GM03348 (cell line): Measurements from ENCODE around the gene CTIF.

Experiments used
- DNase-seq: peaks from one replicate; pipeline ENCODE4 v3.0.0; 2012; ENCODE audit warnings: low spot score

Gene CTIF

GRCh38 chr18:48533340-48534070 is 5.3 kb upstream of the CTIF start:
- DNase-seq: no peak

GRCh38 chr18:48534364-48534763 is 4.5 kb upstream of the CTIF start:
- DNase-seq: peak; percentile 57

DNA sequence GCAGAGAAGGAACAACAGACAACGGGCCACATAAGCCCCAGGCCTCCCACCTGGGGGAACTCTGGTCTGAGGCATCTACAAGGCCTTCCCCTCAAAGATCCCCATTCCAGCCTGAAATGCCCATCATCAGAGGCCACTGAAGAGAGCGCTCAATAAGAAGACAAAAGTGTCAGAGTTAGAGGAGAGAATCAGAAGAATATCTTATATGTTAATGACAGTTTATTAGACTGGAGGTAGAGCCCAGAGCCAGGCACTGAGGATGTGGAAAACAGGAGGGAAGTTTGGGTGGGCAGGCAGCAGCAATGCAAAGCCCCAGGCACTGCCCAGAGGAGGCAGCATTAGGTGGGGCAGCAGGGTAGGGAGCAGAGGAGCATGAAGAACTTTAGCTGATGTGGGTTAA is 2.9 kb upstream of the CTIF start:
- no peak for DNase-seq

- DNase-seq: no peak
Observed at GRCh38 chr18:48536516-48536915, 2.3 kb upstream of the CTIF start.

DNA sequence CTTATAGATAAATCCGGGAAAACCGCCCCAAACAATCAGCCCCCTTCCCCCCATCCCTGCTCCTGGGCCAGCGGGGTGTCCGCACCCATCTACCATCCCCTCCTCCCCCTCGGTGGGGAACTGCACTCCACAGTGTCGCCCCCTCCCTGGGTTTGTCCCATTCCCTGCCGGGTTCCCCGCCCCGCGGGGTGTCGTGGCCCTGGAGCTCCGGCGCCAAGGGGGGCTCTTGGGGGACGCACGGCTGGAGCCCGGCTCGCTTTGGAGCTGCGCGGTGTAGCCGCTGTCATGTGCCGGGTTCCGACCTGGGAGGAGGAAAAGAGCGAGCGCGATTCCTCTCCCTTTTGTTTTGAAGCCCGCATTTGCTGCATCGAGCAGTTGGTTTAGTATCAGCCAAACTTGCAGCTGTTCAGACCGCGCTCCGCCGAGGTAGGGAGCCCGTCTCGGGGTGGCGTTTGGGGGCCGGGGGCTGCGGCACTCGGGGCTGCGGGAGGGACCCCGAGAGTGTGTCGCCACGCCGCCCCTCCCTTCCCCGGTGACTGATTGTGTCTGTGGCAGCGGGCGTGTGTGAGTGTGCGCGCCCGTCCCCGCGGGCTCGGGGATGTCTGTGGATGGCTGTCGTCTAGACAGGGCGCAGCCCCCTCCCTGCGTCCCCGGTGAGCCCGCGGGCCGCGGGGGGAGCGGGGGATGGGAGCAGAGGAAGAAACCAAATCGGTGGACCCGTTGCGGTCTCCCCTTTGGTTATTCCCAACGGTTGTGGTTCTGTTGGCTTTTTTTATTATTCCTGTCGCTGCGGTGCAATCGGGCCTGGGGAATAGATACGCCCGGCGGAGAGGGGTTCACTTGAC is 797 bp downstream of the CTIF start:
- DNase-seq: peak; percentile 32

- peak; percentile 84 for DNase-seq
Observed at GRCh38 chr18:48540251-48541025, 1.6 kb downstream of the CTIF start.

- peak; percentile 88 for DNase-seq
Observed at GRCh38 chr18:48541026-48541746, 2.4 kb downstream of the CTIF start.

DNA sequence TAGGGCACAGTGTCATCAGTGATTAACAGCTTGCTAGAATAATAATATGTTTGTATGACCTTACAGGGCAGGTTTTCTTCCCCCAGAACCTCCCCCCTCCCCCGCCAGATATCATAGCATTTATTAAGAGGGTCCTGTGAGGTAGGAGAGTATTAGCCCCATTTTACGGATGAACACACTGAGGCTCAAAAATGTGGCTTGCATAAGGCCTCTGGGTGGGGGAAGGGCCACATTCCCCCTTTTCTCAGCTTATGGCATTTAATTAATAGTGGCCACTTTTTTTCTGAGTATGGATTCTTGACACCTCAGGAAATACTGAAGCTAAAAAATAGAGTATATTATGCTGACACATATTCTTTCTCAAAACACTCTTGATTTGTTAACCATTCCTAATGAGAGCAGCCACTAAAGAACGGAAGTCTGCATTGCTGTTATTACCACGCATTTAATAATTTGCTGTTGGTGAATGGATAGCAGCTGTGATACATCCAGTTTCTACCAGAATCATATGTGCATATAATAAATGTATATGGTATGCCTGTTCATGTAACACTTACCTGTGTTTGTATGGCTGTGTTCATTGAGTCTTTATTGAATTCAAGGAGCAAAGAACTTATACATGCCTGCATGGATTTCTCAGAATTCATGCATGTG is 3.0 kb downstream of the CTIF start:
- no peak for DNase-seq

DNA sequence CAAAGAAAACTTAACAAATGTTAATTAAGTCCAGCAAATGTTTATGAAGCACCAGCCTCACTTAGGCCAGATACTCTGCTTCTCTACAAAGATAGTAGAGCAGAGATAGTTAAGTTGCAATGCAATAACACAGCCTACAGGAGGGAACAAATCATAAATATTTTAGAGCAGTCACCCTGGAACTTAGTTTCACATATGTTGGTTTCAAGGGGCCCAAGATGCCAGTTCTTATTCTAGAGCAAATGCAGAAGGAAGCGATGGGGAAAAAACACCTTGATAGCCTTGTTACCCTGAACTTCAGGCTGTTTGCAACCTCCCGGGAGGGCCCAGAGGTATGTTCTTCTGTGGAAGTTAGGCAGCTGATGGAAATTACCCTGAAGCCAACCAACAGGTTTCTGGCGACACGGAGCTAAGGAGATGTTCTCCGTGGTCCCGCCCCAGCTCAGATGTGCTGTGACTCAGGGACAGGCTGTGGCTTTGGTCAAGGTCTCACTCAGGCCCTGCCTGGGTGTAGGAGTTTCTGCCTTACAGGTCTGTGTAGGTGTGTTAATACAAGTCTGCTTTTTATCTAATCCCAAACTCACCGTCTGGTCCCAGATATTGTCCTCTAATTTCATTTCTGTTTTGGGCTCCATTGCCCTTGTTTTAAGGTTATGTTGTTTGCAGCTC is 3.8 kb downstream of the CTIF start:
- no peak for DNase-seq

DNA sequence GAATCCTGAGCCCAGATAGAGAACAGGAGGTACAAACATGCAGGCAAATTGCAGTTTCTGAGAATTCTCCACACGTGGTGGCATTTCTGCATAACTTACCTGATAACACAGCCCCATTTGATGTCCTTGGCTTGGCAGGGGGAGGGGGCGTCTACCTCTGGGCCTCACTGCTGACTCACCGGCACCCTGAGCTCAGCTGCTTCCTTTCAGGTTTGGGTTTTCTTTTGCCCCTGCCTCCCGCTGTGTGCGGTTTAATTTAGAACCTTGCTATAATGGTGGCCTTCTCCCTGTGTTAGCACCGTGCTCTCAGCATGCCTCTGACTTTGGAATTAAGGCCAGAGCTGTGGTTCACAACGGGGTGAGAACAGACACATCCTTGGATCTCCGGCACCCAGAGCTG is 4.4 kb downstream of the CTIF start:
- DNase-seq: no peak

DNA sequence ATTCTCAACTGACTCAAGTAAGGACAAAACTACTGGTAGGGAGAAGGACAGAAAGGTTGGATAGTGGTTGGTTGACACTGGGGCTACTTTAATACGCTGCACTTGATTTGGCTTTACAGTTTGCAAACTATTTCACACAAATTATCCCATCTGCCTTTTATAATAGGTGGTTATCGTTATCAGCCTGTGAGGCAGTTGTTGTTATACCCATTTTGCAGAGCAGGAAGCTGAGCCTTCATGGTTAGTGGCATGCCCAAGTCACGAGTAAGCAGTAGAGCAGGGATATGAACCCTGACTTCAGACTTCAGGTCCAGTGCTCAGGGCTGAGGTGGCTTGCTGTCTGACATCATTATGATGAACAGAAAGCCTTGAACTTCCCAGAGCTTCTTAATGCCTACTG is 5.3 kb downstream of the CTIF start:
- DNase-seq: no peak

DNA sequence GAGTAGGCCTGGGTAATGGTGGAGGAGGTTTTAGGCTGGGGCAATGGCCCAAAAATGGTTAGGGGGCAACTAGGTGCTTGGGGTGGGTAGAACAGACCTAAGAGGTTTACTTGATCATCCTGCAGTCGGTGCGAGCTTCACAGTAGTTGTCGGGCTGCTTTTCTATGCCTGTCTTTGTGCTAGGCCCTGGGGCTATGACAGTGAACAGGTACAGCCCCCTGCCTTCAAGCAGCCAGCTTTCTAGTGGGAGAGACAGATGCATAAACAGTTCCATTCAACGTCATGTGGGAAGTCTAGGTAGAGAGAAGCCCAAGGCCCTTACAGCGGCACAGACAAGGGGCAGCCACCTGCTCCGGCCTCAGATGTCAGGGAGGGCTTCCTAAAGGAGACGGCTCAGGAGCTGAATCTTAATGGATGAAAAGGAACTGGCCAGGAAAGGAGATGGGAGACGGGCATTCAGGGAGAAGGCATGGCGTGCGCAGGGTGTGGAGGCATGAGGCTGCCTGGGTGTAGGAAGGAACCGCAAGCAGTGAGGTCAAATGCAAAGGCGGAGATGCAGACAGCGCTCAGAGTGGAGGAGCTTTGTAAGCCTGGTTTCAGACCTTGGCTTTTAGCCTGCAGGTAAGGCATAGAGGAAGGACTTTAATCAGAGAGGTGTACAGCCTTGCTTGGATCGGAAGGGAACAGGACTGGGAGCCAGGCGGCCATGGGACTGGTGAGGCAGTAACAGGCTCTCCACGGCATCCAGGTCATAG is 6.0 kb downstream of the CTIF start:
- DNase-seq: no peak

DNA sequence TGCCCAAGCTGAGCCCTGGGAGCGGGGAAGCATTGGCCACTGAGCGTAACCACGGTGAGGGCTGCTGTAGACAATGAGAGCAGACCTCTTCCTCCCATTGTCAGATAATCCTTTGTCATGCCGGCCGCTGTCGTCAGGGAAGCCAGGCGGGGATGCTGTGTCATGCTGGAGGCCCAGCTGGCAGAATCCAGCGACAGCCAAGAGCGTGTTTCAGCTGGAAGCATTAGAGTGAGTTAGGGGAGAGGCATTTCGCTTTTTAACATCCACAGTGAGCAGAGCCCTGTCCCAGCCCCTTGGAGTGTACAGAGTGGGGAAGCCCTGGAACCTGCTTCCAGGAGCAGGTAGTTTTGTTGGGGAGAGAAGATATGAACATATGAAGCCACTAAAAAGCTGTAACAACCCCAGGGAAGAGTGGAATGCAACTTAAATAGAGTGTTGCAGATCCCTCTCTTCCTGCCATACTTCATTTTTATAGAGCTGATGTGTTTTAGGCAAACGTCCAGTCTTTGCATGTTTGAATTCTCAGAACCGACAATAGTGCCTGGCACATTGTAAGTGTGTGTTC is 7.0 kb downstream of the CTIF start:
- peak; percentile 72 for DNase-seq

DNA sequence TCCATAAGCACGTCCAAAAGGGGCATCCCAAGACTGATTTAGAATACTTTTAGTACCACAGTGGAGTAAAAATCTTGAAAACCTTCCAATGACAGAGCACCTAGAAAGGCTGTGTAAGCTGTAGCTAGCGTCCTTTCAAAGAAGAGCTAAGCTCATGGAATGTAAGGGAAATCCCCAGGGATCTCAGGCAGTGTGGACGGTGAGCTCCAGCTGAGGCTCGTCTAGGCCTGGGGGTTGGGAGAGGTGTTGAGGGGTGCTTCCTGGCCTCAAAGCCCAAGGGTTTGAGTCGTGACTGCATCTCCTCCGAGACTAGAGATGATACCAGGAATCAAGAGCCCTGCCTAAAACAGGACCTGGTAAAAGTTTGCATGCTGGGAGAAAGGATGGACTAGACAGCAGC is 7.6 kb downstream of the CTIF start:
- peak; percentile 44 for DNase-seq

DNA sequence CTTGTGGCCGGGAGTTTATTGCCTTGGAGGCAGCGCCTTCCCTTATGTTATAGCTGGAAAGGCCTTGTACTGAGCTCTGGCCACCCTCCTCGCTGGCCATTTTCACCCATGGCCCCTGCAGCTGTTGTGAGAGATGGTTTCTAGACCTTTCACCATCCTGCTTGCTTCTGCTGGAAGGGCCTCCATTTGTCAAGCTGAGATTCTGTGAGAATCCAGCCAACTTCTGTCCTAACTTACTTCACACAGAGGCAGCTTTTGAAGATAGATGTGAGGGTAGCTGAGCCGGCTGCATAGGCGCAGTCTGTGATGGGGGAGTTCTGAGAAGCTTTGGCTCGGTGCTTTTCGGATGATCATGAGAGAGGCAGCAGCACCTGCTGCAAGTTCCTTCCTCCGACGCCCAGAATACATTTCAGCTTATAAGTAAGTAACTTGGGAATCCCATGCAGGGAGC is 8.7 kb downstream of the CTIF start:
- no peak for DNase-seq

DNA sequence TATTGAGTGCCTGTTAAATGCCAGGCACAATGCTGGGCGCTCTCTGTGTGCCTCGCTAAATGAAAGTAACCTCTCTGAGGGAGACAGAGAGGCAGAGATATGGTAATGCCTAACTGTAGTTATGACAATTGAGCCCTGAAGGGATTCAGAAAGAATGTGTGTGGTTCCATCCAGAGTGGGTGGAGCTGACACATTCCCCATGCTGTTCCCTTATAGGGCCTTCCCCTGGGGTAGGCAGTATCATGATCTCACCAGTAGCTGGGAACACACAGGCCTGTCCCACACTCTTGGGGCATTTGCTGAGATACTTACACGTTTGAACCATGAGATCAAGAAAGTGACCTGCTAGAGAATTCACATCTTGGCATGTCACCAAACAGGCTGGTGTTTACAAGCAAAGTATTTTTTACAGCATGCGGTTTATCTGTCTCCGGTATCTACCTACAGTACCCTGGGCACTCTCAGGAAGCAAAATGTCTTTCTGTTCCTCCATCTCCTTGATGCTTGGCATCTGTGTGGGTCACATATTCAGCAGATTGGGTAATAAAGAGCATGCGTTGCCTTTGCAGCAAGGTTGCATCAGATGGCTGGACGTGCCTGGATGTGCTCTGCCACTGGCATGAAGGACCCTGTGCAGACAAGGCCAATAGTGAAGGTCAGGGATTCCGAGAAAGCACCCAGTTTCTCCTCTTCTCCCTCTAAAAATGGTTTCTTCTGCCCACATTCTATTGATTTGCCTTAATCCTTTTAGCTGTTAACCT is 9.4 kb downstream of the CTIF start:
- DNase-seq: peak; percentile 92

GRCh38 chr18:48548921-48549320 is 10.1 kb downstream of the CTIF start:
- no peak for DNase-seq

DNA sequence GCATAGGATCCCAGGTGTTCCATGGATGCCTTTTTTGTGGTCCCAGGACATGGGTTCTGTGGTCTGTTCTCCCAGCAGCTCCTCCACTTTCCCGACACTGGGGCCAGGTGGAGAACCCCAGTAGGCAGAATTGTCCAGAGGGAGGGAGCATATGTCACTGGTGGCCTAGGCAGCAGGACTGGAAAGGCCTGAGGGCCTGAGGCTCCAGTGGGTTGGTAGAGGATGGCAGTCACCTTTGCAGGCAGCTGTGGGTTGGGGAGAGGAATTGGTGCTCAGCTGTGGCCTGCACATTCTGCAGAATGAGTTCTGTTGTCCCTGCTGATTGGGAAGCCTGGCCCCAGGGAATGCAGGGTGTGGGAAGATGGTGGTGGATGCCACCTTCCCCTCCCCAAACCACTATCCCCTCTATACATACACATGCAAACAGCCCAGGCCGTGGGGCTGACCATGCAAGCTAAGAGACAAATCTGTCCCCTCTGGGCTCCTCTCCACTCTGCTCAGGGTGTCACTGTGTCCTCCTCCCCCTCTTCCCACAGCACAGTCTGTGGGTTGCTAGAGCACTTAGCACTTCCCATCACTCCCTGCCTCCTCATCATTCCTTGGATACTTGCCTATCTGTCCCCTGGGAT is 11.4 kb downstream of the CTIF start:
- DNase-seq: no peak

GRCh38 chr18:48551100-48551499 is 12.3 kb downstream of the CTIF start:
- no peak for DNase-seq
